Stomach (tissue), 9 donors: Measurements from ENCODE around the gene KPNA4. TPM values are rescaled to one million over a fixed set of nuclear protein-coding genes. Genes with fewer than 3 reads are reported as not detected.

ENCODE experiments used
- DNase-seq, 2 donors: peaks; one replicate each; pipeline versions ENCODE4 v3.0.0 to v3.0.0-alpha.2; 2013 to 2019
- H3K27ac ChIP-seq, 5 donors: fragments of 200-600 bp in 4 of 5; sonication (generic) in 4 of 5; one replicate each; pipeline ENCODE4 v1.5.1; 2013 to 2019; ENCODE audit warnings: mild to moderate bottlenecking in 1 of 5, moderate library complexity in 1 of 5
- H3K27me3 ChIP-seq, 3 donors: fragments of 200-600 bp; sonication (generic); one replicate each; pipeline ENCODE4 v1.5.1; 2017 to 2019; ENCODE audit warnings: mixed run types in 1 of 3
- H3K36me3 ChIP-seq, 4 donors: fragments of 200-600 bp; sonication (generic); 1 replicate in 3 of 4; 2 replicates in 1 of 4; pipeline ENCODE4 v1.5.1; 2016 to 2019
- H3K4me1 ChIP-seq, 4 donors: fragments of 200-600 bp; sonication (generic); one replicate each; pipeline ENCODE4 v1.5.1; 2016 to 2019
- H3K4me3 ChIP-seq, 4 donors: fragments of 200-600 bp; sonication (generic) in 3 of 4; one replicate each; pipeline ENCODE4 v1.5.1; 2016 to 2019; ENCODE audit warnings: mild to moderate bottlenecking in 1 of 4
- H3K9me3 ChIP-seq, 4 donors: fragments of 200-600 bp; sonication (generic); one replicate each; pipeline ENCODE4 v1.5.1; 2016 to 2019
- CTCF ChIP-seq, 7 experiments: fragments of 450-650 bp in 4 of 7; fragments of 200-600 bp in 3 of 7; sonication (generic) in 3 of 7; IDR thresholded peaks; one replicate each; pipeline ENCODE4 v1.5.1; 2016 to 2019; ENCODE audit warnings: antibody characterized with exemption in 7 of 7, control low read depth in 2 of 7, mild to moderate bottlenecking in 1 of 7
- EP300 ChIP-seq: sonication (generic); formaldehyde crosslinking; IDR thresholded peaks from one replicate; pipeline ENCODE4 v1.6.1; 2017; ENCODE audit warnings: antibody characterized with exemption
- POLR2A ChIP-seq, 4 donors: fragments of 450-650 bp; IDR thresholded peaks; one replicate each; pipeline ENCODE4 v1.6.1; 2016; ENCODE audit warnings: antibody characterized with exemption in 4 of 4, control low read depth in 2 of 4, mild to moderate bottlenecking in 1 of 4, moderate library complexity in 1 of 4
- POLR2AphosphoS5 ChIP-seq, 3 donors: sonication (generic); formaldehyde crosslinking; IDR thresholded peaks; one replicate each; pipeline ENCODE4 v1.6.1; 2016; ENCODE audit warnings: antibody characterized with exemption in 3 of 3
- WGBS, 5 donors: extraction: QIAGEN DNeasy Blood & Tissue Kit in 3 of 5; methylation state at CpG; one replicate each; pipeline versions ENCODE4 v1.1.5 to v1.1.7; 2013 to 2018; 5-methylcytosine and 5-hydroxymethylcytosine counted together
- intact Hi-C: fragments of 100-400 bp; cut with DNase I; formaldehyde crosslinking; loops from one replicate; pipeline ENCODE4 v1.15.1; 2023; ENCODE audit warnings: low total_unique reads
- polyA plus RNA-seq, 3 donors: library from polyadenylated mRNA; stranded (reverse); fragments of 200-250 nt; gene quantifications; one replicate each; pipeline ENCODE4 v1.2.3, GENCODE V29; 2013
- small RNA-seq, 4 donors: library from RNA; depleted of rRNA; stranded (forward); fragments of <200 nt; gene quantifications; one replicate each; pipeline ENCODE3, GENCODE V24; 2016
- total RNA-seq, 5 donors: library from RNA; depleted of rRNA; stranded (reverse); fragments of >200 nt; gene quantifications; one replicate each; pipeline versions ENCODE4 v1.1.0 to v1.2.3, GENCODE V29; 2014 to 2016
- donor health status: healthy with polysubstance abuse.
- donor health status: Bipolar disorder and iron deficiency.
- donor health status: healthy.

The KPNA4 gene
- total and polyA plus RNA-seq, 8 donors: 3.8 to 41.7 (median 16.1) TPM

GRCh38 chr3:160446522-160447056 lies 118.8 kb downstream of the KPNA4 start:
- Histone ChIP-seq H3K27ac (no peak overlapping the region), H3K27me3 (peaks cover 0 to 12% (median 11%) of the 10 kb centered on the region in 3 donors), H3K4me3 (no peak overlapping the region), H3K4me1 (peaks cover 0 to 38% (median 20%) of the 10 kb centered on the region in 4 donors), H3K9me3 (peaks cover 0 to 5% (median 0%) of the 10 kb centered on the region in 4 donors), H3K36me3 (no peaks in the 10 kb centered on the region)
- TF ChIP-seq EP300 (no peak), POLR2A (IDR thresholded peaks at IDR 0.05) (no peak)
- DNase-seq: no peak
- WGBS, 5 donors: 91 to 96% (median 95%) methylated on average over 13 of the region's 13 CpGs
- intact Hi-C loops: no loop called here

GRCh38 chr3:160445854-160446253 lies 119.5 kb downstream of the KPNA4 start:
- Histone ChIP-seq H3K27me3 (peaks cover 0 to 12% (median 11%) of the 10 kb centered on the region in 3 donors), H3K36me3 (no peaks in the 10 kb centered on the region), H3K9me3 (peaks cover 0 to 5% (median 0%) of the 10 kb centered on the region in 4 donors), H3K4me1 (peaks cover 0 to 38% (median 20%) of the 10 kb centered on the region in 4 donors), H3K27ac (no peak overlapping the region), H3K4me3 (no peak overlapping the region)
- 94 to 100% (median 98%) methylated on average over 1 of the region's 1 CpG for WGBS, 5 donors
- intact Hi-C loops: no loop called here
- DNase-seq: no peak
- TF ChIP-seq CTCF (IDR thresholded peaks at IDR 0.05) (no peak), POLR2AphosphoS5 (IDR thresholded peaks at IDR 0.05) (no peak), POLR2A (IDR thresholded peaks at IDR 0.05) (no peak), EP300 (no peak)

Small RNA genes within 50 kb of the gene (small RNA-seq; reads per million reads assigned to genes)
- 0 reads per million in 4 donors for gene RNU7-136P

Other genes with a start within 250 kb of the KPNA4 start
- gene IFT80, start 166.3 kb downstream of the KPNA4 start, total RNA-seq: 10 to 100 TPM in 3 of 5 donors, 1 to 10 TPM in 2; 2.3 to 49.4 (median 10.7) TPM
- gene IFT80, start 166.3 kb downstream of the KPNA4 start, polyA plus RNA-seq: 10 to 100 TPM in 2 of 3 donors, 1 to 10 TPM in 1; 9.8 to 16.8 (median 11.2) TPM
- gene SMC4, start 165.9 kb downstream of the KPNA4 start, total RNA-seq: 100 to 1,000 TPM in 3 of 5 donors, 10 to 100 TPM in 2; 19.6 to 122 (median 113) TPM
- 10 to 100 TPM; 12.8 to 52.7 (median 40.6) TPM for gene SMC4, start 165.9 kb downstream of the KPNA4 start, polyA plus RNA-seq
- 1 to 10 TPM in 3 of 5 donors, under 1 TPM in 1, not detected in 1; 0.29 to 8.6 (median 2.7) TPM for gene TRIM59, start 115.8 kb downstream of the KPNA4 start, total RNA-seq
- gene TRIM59, start 115.8 kb downstream of the KPNA4 start, polyA plus RNA-seq: 1 to 10 TPM in 1 of 3 donors, under 1 TPM in 2; 0.68 to 3.2 (median 0.76) TPM
- gene ARL14, start 111.6 kb upstream of the KPNA4 start, total RNA-seq: 10 to 100 TPM in 4 of 5 donors, 1 to 10 TPM in 1; 8.5 to 61.5 (median 19.4) TPM
- 100 to 1,000 TPM in 1 of 3 donors, 10 to 100 TPM in 1, 1 to 10 TPM in 1; 4.3 to 181 (median 27.4) TPM for gene ARL14, start 111.6 kb upstream of the KPNA4 start, polyA plus RNA-seq
- 10 to 100 TPM; 14.6 to 45.1 (median 27.2) TPM for gene PPM1L, start 190.7 kb upstream of the KPNA4 start, total RNA-seq
- 1 to 10 TPM in 2 of 3 donors, under 1 TPM in 1; 0.61 to 2.6 (median 1.4) TPM for gene PPM1L, start 190.7 kb upstream of the KPNA4 start, polyA plus RNA-seq